Tibial nerve (tissue), 4 donors: Measurements from ENCODE around the gene KAZN. TPM values are rescaled to one million over a fixed set of nuclear protein-coding genes. Genes with fewer than 3 reads are reported as not detected.
A peak's percentile ranks its signal among the peaks of the same experiment; 100 is the strongest.

Source experiments
- DNase-seq, 2 donors: peaks; one replicate each; pipeline ENCODE4 v3.0.0-alpha.2; 2019; ENCODE audit warnings: low spot score in 2 of 2
- H3K27ac ChIP-seq, 4 donors: fragments of 200-600 bp; sonication (generic) in 3 of 4; one replicate each; pipeline ENCODE4 v1.5.1; 2017 to 2019; ENCODE audit warnings: mild to moderate bottlenecking in 1 of 4
- H3K27me3 ChIP-seq, 2 donors: fragments of 200-600 bp; sonication (generic) in 1 of 2; one replicate each; pipeline versions ENCODE4 v1.5.1 to v1.6.0; 2017 to 2019
- H3K36me3 ChIP-seq, 3 donors: fragments of 200-600 bp; sonication (generic); one replicate each; pipeline ENCODE4 v1.5.1; 2018 to 2019
- H3K4me1 ChIP-seq, 4 donors: fragments of 200-600 bp; sonication (generic) in 3 of 4; one replicate each; pipeline ENCODE4 v1.5.1; 2017 to 2019
- H3K4me3 ChIP-seq, 4 donors: fragments of 200-600 bp; sonication (generic) in 3 of 4; one replicate each; pipeline ENCODE4 v1.5.1; 2017 to 2019; ENCODE audit warnings: mild to moderate bottlenecking in 1 of 4, moderate library complexity in 1 of 4
- H3K9me3 ChIP-seq, 4 donors: fragments of 200-600 bp; sonication (generic) in 3 of 4; one replicate each; pipeline ENCODE4 v1.5.1; 2017 to 2019
- EP300 ChIP-seq, 2 donors: sonication (generic); formaldehyde crosslinking; IDR thresholded peaks; one replicate each; pipeline ENCODE4 v1.6.1; 2017; ENCODE audit warnings: antibody characterized with exemption in 2 of 2, mild to moderate bottlenecking in 1 of 2
- POLR2A ChIP-seq, 2 donors: fragments of 450-650 bp; IDR thresholded peaks; one replicate each; pipeline ENCODE4 v1.6.1; 2017; ENCODE audit warnings: antibody characterized with exemption in 2 of 2, mild to moderate bottlenecking in 2 of 2, moderate library complexity in 2 of 2
- WGBS, 2 donors: methylation state at CpG; one replicate each; pipeline ENCODE4 v1.1.5; 2018; 5-methylcytosine and 5-hydroxymethylcytosine counted together
- total RNA-seq, 4 donors: library from RNA; depleted of rRNA; stranded (reverse); fragments of >200 nt; gene quantifications; one replicate each; pipeline ENCODE4 v1.1.0, GENCODE V29; 2016
- TF ChIP-seq, protein P1 (sequence below), 5 experiments: fragments of 200-600 bp in 3 of 5; fragments of 450-650 bp in 2 of 5; sonication (generic) in 3 of 5; IDR thresholded peaks; one replicate each; pipeline ENCODE4 v1.5.1; 2016 to 2019; ENCODE audit warnings: antibody characterized with exemption in 5 of 5, mild to moderate bottlenecking in 3 of 5, moderate library complexity in 2 of 5

Gene KAZN
- total RNA-seq, 4 donors from 2014 or later = 16.0 to 29.2 (median 22.2) TPM

DNA sequence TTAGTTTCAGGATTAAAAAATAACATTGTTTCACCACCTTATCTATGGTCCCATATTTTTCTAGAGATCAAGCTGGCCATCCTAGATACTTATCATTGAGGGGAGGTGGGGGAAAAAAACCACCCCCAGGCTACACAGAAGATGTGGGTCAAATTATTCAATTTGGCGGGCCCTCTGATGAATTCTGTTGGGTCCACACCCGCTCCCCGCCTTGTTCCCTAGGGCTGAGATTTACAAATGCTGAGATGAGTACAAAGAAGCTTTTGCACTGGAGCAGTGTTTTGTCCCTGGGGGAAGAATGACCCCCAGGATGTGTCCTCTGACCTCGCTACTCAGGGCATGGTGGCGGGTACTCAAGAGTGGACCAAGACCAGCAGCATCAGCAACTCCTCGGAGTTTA lies 308.2 kb downstream of the KAZN start:
- Histone ChIP-seq H3K4me3 (no peak overlapping the region), H3K27me3 (no peaks in the 10 kb centered on the region), H3K36me3 (no peaks in the 10 kb centered on the region), H3K9me3 (no peaks in the 10 kb centered on the region), H3K27ac (no peak overlapping the region), H3K4me1 (peaks cover 0 to 20% (median 5%) of the 10 kb centered on the region in 4 donors)
- TF ChIP-seq EP300 (IDR thresholded peaks at IDR 0.05) (no peak), POLR2A (IDR thresholded peaks at IDR 0.05) (no peak)
- TF ChIP-seq, protein P1, sequence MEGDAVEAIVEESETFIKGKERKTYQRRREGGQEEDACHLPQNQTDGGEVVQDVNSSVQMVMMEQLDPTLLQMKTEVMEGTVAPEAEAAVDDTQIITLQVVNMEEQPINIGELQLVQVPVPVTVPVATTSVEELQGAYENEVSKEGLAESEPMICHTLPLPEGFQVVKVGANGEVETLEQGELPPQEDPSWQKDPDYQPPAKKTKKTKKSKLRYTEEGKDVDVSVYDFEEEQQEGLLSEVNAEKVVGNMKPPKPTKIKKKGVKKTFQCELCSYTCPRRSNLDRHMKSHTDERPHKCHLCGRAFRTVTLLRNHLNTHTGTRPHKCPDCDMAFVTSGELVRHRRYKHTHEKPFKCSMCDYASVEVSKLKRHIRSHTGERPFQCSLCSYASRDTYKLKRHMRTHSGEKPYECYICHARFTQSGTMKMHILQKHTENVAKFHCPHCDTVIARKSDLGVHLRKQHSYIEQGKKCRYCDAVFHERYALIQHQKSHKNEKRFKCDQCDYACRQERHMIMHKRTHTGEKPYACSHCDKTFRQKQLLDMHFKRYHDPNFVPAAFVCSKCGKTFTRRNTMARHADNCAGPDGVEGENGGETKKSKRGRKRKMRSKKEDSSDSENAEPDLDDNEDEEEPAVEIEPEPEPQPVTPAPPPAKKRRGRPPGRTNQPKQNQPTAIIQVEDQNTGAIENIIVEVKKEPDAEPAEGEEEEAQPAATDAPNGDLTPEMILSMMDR (IDR thresholded peaks at IDR 0.05) = no peak
- WGBS, 2 donors = 66 to 74% methylated on average over 6 of the region's 6 CpGs
- no peak for DNase-seq

DNA sequence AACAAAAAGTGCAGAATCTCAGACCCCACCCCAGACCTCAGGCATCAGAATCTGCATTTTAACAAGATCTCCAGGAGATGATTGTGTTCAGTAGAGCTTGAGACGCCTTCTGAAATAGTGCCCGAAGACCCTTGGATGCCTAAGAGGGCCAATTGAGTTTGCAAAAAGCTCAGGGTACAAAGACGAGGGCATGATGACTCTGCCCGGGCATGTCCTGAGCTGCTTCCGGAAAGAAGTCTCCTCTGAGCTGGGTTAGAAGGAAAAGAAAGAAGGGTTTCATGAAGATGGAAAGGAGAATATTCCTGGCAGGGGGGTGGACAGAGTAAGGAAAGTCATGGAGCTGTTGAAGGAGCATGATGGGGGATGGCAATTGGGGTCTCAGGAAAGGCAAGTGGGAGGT lies 308.9 kb downstream of the KAZN start:
- Histone ChIP-seq H3K36me3 (no peaks in the 10 kb centered on the region), H3K4me3 (no peak overlapping the region), H3K27me3 (no peaks in the 10 kb centered on the region), H3K27ac (no peak overlapping the region), H3K9me3 (no peaks in the 10 kb centered on the region), H3K4me1 (peaks cover 0 to 21% (median 5%) of the 10 kb centered on the region in 4 donors)
- no peak for TF ChIP-seq POLR2A (IDR thresholded peaks at IDR 0.05)
- TF ChIP-seq, protein P1 (IDR thresholded peaks at IDR 0.05) = no peak
- no peak for TF ChIP-seq EP300 (IDR thresholded peaks at IDR 0.05)
- 86 to 91% methylated on average over 5 of the region's 5 CpGs for WGBS, 2 donors
- DNase-seq = no peak

DNA sequence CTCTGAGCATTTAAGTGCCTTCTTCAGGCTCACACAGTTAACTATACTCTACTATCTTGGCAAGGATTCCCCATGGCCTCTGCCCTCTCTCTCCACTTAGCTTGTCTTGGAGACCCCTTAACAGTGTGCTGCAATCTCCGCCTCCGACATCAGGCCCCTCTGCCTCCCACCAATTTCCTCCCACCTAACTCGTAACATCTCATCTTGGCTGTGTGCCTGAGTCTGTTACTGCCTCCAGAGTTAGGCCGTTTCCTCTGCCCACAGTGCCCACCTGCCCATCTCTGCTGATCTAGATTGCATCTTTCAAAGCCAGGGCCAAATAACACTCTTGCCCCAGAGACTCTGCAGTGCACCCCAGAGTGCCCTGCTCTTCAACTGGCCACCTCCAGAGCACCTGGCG lies 310.8 kb downstream of the KAZN start:
- no peaks in the 10 kb centered on the region for H3K27me3 ChIP-seq
- 90 to 93% methylated on average over 5 of the region's 5 CpGs for WGBS, 2 donors
- H3K4me1 ChIP-seq = peaks cover 0 to 35% (median 6%) of the 10 kb centered on the region in 4 donors
- no peak for DNase-seq
- TF ChIP-seq POLR2A (IDR thresholded peaks at IDR 0.05) = no peak
- TF ChIP-seq EP300 (IDR thresholded peaks at IDR 0.05) = no peak
- TF ChIP-seq, protein P1 (IDR thresholded peaks at IDR 0.05) = no peak
- no peak overlapping the region for H3K4me3 ChIP-seq
- no peaks in the 10 kb centered on the region for H3K36me3 ChIP-seq
- no peak overlapping the region for H3K27ac ChIP-seq
- H3K9me3 ChIP-seq = no peaks in the 10 kb centered on the region

DNA sequence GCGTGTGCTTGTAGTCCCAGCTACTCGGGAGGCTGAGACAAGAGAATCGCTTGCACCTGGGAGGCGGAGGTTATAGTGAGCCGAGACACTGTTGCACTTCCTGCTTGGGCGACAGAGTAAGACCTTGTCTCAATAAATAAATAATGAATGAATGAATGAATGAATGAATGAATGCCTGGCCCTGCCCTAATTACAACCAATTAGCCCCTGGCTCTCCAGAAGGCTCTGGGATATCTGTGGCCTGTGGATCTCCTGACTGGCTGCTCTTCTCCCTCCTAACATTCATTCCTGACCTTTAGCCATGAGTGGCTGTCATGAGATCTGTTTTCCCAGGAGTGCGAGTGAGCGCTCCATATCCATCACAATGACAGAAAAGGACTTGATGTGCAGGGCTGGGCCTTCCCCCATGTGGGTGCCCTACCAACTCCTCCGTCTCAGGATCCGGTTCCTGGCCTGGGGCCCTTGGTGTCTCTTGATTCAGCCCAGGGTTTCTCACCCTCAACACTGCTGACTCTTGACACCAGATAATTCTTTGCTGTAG lies 311.5 kb downstream of the KAZN start:
- H3K4me1 ChIP-seq = peaks cover 0 to 35% (median 6%) of the 10 kb centered on the region in 4 donors
- TF ChIP-seq EP300 (IDR thresholded peaks at IDR 0.05) = peak in 1 of 2 donors; percentile 28
- TF ChIP-seq POLR2A (IDR thresholded peaks at IDR 0.05) = no peak
- H3K9me3 ChIP-seq = no peaks in the 10 kb centered on the region
- H3K27ac ChIP-seq = peak overlapping the region in 1 of 4 donors; percentile 50
- WGBS, 2 donors = 81 to 89% methylated on average over 10 of the region's 10 CpGs
- no peak overlapping the region for H3K4me3 ChIP-seq
- no peak for DNase-seq
- no peaks in the 10 kb centered on the region for H3K27me3 ChIP-seq
- H3K36me3 ChIP-seq = no peaks in the 10 kb centered on the region

DNA sequence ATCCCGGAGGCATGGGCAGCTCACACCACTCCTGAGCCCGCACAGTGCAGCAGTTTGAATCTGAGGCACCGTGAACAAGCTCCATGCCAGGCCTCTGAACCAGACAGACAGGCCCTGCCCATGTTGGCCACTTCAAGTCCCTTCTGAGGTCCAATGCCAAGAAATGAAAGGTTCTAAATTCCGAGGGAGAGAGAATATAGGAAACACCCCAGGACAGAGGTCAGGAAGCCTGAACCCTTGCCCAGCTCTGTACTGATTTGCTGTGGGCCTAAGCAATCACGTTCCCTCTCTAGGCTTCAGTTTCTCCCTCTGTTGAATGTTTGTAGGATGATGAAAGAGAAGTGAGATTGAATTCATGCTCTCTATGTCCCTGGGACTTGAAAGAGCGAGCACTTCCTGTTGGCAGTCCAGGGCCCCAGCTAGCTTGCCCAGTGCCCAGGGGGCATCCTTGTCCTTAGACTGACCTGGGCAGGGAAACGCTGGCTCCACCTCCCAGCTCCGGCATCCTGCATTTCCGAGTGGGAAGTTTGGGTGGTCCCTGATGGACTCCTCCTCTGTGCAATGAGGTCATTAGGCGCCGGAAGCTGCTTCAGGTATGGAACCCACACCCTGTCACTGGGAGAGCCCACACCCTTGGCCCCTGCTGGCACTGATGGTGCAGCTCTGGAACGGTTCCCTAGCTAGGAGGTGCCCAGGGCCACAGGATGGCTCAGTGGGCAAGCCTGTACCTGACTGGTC lies 312.7 kb downstream of the KAZN start:
- DNase-seq = no peak
- Histone ChIP-seq H3K36me3 (no peaks in the 10 kb centered on the region), H3K4me3 (no peak overlapping the region), H3K27me3 (no peaks in the 10 kb centered on the region), H3K27ac (peak overlapping the region in 2 of 4 donors; percentile 50 to 72), H3K4me1 (peaks cover 0 to 35% (median 6%) of the 10 kb centered on the region in 4 donors), H3K9me3 (no peaks in the 10 kb centered on the region)
- TF ChIP-seq, protein P1 (IDR thresholded peaks at IDR 0.05) = no peak
- TF ChIP-seq POLR2A (IDR thresholded peaks at IDR 0.05) = no peak
- no peak for TF ChIP-seq EP300 (IDR thresholded peaks at IDR 0.05)
- WGBS, 2 donors = 40 to 42% methylated on average over 9 of the region's 12 CpGs
